ENCODE measurements around the gene ANXA10.

Gene ANXA10

GRCh38 chr4:168077726-168078239 is 14.6 kb upstream of the ANXA10 start:
- TF ChIP-seq SUZ12 (IDR thresholded peaks at IDR 0.05) = no peak
- no peak for TF ChIP-seq FOXK2 (IDR thresholded peaks at IDR 0.05)
- no peak for TF ChIP-seq ARNT (IDR thresholded peaks at IDR 0.05)
- TF ChIP-seq HDGF (IDR thresholded peaks at IDR 0.05; ENCODE audit: borderline replicate concordance) = no peak
- no peak for TF ChIP-seq SP1 (IDR thresholded peaks at IDR 0.05)
- TF ChIP-seq PKNOX1 (IDR thresholded peaks at IDR 0.05) = no peak
- no peak for TF ChIP-seq FOXM1 (IDR thresholded peaks at IDR 0.05; ENCODE audit: borderline replicate concordance)
- no peak for TF ChIP-seq TARDBP (IDR thresholded peaks at IDR 0.05)
- no peak for TF ChIP-seq LEF1 (IDR thresholded peaks at IDR 0.05; ENCODE audit: borderline replicate concordance)
- TF ChIP-seq BHLHE40 (IDR thresholded peaks at IDR 0.05; ENCODE audit: borderline replicate concordance) = no peak
- CTCF ChIA-PET = no interaction called here
- no peak for DNase-seq (ENCODE audit: extremely low spot score)
- POLR2A ChIA-PET = no interaction called here

- no peak for DNase-seq (ENCODE audit: extremely low spot score)
- TF ChIP-seq NFRKB (IDR thresholded peaks at IDR 0.05) (no peak), TARDBP (IDR thresholded peaks at IDR 0.05) (no peak), ARNT (IDR thresholded peaks at IDR 0.05) (no peak), LEF1 (IDR thresholded peaks at IDR 0.05; ENCODE audit: borderline replicate concordance) (no peak), FOXA1 (IDR thresholded peaks at IDR 0.05) (no peak), FOXM1 (IDR thresholded peaks at IDR 0.05; ENCODE audit: borderline replicate concordance) (no peak), FOXK2 (IDR thresholded peaks at IDR 0.05) (no peak), ZNF384 (IDR thresholded peaks at IDR 0.05) (no peak), ELF4 (IDR thresholded peaks at IDR 0.05) (no peak), SP1 (IDR thresholded peaks at IDR 0.05) (no peak), SUZ12 (IDR thresholded peaks at IDR 0.05) (no peak), BHLHE40 (IDR thresholded peaks at IDR 0.05; ENCODE audit: borderline replicate concordance) (no peak), L3MBTL2 (conservative IDR thresholded peaks at IDR 0.05) (no peak), HDGF (IDR thresholded peaks at IDR 0.05; ENCODE audit: borderline replicate concordance) (no peak), CTBP1 (IDR thresholded peaks at IDR 0.05; ENCODE audit: borderline replicate concordance) (no peak), PKNOX1 (IDR thresholded peaks at IDR 0.05) (no peak)
- POLR2A ChIA-PET = no interaction called here
- CTCF ChIA-PET = no interaction called here
Observed at GRCh38 chr4:168082379-168082778, 10.0 kb upstream of the ANXA10 start.

GRCh38 chr4:168095776-168096406 is 3.6 kb downstream of the ANXA10 start:
- ChIA-PET CTCF (no interaction called here), POLR2A (no interaction called here)
- no peak for DNase-seq (ENCODE audit: extremely low spot score)
- TF ChIP-seq FOXK2 (IDR thresholded peaks at IDR 0.05) (no peak), SP1 (IDR thresholded peaks at IDR 0.05) (no peak), ZNF384 (IDR thresholded peaks at IDR 0.05) (no peak), ARNT (IDR thresholded peaks at IDR 0.05) (no peak), FOXM1 (IDR thresholded peaks at IDR 0.05; ENCODE audit: borderline replicate concordance) (no peak), TARDBP (IDR thresholded peaks at IDR 0.05) (no peak), NFRKB (IDR thresholded peaks at IDR 0.05) (no peak), CTBP1 (IDR thresholded peaks at IDR 0.05; ENCODE audit: borderline replicate concordance) (no peak), ELF4 (IDR thresholded peaks at IDR 0.05) (no peak), PKNOX1 (IDR thresholded peaks at IDR 0.05) (no peak), FOXA1 (IDR thresholded peaks at IDR 0.05) (no peak), HDGF (IDR thresholded peaks at IDR 0.05; ENCODE audit: borderline replicate concordance) (no peak), L3MBTL2 (conservative IDR thresholded peaks at IDR 0.05) (no peak)

DNA sequence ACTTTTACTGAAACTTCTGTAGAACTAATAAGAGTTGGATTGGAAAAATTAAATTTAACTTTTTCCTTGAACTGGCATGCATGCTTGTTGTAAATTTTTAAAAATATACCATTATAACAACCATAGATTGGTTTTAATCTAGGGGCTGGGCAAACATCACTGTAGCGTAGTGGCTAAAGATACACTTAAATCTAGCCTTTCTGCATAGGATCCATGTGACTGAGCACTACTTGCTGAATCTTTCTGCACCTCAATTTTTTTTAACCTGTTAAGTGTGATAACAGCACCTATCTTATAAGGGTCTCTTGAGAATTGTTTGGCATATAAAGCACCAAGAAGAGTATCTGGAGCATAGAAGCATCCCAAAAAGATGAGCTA is 4.1 kb downstream of the ANXA10 start:
- TF ChIP-seq TARDBP (IDR thresholded peaks at IDR 0.05) = no peak
- TF ChIP-seq ELF4 (IDR thresholded peaks at IDR 0.05) = no peak
- no peak for TF ChIP-seq LEF1 (IDR thresholded peaks at IDR 0.05; ENCODE audit: borderline replicate concordance)
- TF ChIP-seq PKNOX1 (IDR thresholded peaks at IDR 0.05) = no peak
- no peak for TF ChIP-seq FOXA1 (IDR thresholded peaks at IDR 0.05)
- DNase-seq (ENCODE audit: extremely low spot score) = no peak
- ChIA-PET POLR2A (no interaction called here), CTCF (no interaction called here)

DNA sequence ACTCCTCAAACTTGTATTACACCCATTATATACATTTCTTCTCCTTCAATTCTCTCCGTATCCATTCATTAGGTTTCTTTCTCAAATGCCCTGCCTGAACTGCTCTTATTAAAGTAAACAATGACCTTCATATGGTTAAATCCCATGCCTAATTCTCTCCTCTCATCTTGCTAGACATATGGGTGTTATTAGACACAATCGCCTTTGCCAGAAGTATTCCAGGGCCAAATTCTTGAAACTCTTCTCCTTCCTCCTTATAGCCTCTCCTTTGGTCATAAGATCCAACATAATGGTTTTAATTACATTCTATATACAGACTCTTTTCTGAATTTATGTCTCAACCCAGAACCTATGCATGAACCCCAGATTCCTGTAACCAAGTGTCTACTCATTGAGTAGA is 4.8 kb downstream of the ANXA10 start:
- ChIA-PET CTCF (no interaction called here), POLR2A (no interaction called here)
- no peak for TF ChIP-seq L3MBTL2 (conservative IDR thresholded peaks at IDR 0.05)
- TF ChIP-seq HDGF (IDR thresholded peaks at IDR 0.05; ENCODE audit: borderline replicate concordance) = no peak
- no peak for TF ChIP-seq ZNF384 (IDR thresholded peaks at IDR 0.05)
- TF ChIP-seq SP1 (IDR thresholded peaks at IDR 0.05) = no peak
- TF ChIP-seq FOXA1 (IDR thresholded peaks at IDR 0.05) = no peak
- no peak for TF ChIP-seq TARDBP (IDR thresholded peaks at IDR 0.05)
- no peak for TF ChIP-seq FOXM1 (IDR thresholded peaks at IDR 0.05; ENCODE audit: borderline replicate concordance)
- TF ChIP-seq LEF1 (IDR thresholded peaks at IDR 0.05; ENCODE audit: borderline replicate concordance) = no peak
- TF ChIP-seq NFRKB (IDR thresholded peaks at IDR 0.05) = no peak
- TF ChIP-seq CTBP1 (IDR thresholded peaks at IDR 0.05; ENCODE audit: borderline replicate concordance) = no peak
- no peak for TF ChIP-seq ARNT (IDR thresholded peaks at IDR 0.05)
- no peak for TF ChIP-seq SUZ12 (IDR thresholded peaks at IDR 0.05)
- TF ChIP-seq PKNOX1 (IDR thresholded peaks at IDR 0.05) = no peak
- no peak for TF ChIP-seq FOXK2 (IDR thresholded peaks at IDR 0.05)
- TF ChIP-seq BHLHE40 (IDR thresholded peaks at IDR 0.05; ENCODE audit: borderline replicate concordance) = no peak
- no peak for TF ChIP-seq ELF4 (IDR thresholded peaks at IDR 0.05)

More for the DNA sequence above, 4.8 kb downstream of the ANXA10 start:
- no peak for DNase-seq (ENCODE audit: extremely low spot score)
